Activated CD4-positive, CD25-positive, alpha-beta regulatory T cell treated with anti-CD3 and anti-CD28 coated beads, Interleukin-2, amount 50 U/mL, for 16 hours (primary cell): ENCODE results near the gene ACACB.

Source experiments
- DNase-seq: peaks from one replicate; pipeline ENCODE4 v3.0.0-alpha.2; 2020; ENCODE audit warnings: low read depth, low spot score

The ACACB gene

GRCh38 chr12:109173443-109174240 is 57.3 kb downstream of the ACACB start:
- DNase-seq: no peak

- no peak for DNase-seq
Measured at GRCh38 chr12:109174468-109174867, 58.1 kb downstream of the ACACB start.

GRCh38 chr12:109178532-109178931 is 62.1 kb downstream of the ACACB start:
- DNase-seq: no peak

GRCh38 chr12:109179927-109180326 is 63.5 kb downstream of the ACACB start:
- DNase-seq: no peak

GRCh38 chr12:109182041-109182839 is 65.9 kb downstream of the ACACB start:
- DNase-seq: no peak

GRCh38 chr12:109185441-109185840 is 69.1 kb downstream of the ACACB start:
- DNase-seq: no peak

GRCh38 chr12:109186993-109187653 is 70.7 kb downstream of the ACACB start:
- DNase-seq: no peak

- no peak for DNase-seq
Measured at GRCh38 chr12:109188108-109188712, 71.8 kb downstream of the ACACB start.

- no peak for DNase-seq
Measured at GRCh38 chr12:109189291-109189690, 72.9 kb downstream of the ACACB start.

- DNase-seq: no peak
Measured at GRCh38 chr12:109191621-109192250, 75.3 kb downstream of the ACACB start.

- DNase-seq: no peak
Measured at GRCh38 chr12:109192358-109192757, 76.0 kb downstream of the ACACB start.

GRCh38 chr12:109193896-109194295 is 77.5 kb downstream of the ACACB start:
- no peak for DNase-seq

GRCh38 chr12:109196332-109196731 is 79.9 kb downstream of the ACACB start:
- DNase-seq: no peak

GRCh38 chr12:109197327-109197726 is 80.9 kb downstream of the ACACB start:
- DNase-seq: no peak

GRCh38 chr12:109199324-109199723 is 82.9 kb downstream of the ACACB start:
- no peak for DNase-seq

- no peak for DNase-seq
Measured at GRCh38 chr12:109200825-109201495, 84.6 kb downstream of the ACACB start.

- DNase-seq: no peak
Measured at GRCh38 chr12:109201496-109201885, 85.1 kb downstream of the ACACB start.

- no peak for DNase-seq
Measured at GRCh38 chr12:109202770-109203169, 86.4 kb downstream of the ACACB start.

GRCh38 chr12:109203480-109203879 is 87.1 kb downstream of the ACACB start:
- no peak for DNase-seq

GRCh38 chr12:109209082-109209481 is 92.7 kb downstream of the ACACB start:
- no peak for DNase-seq
